ENCODE measurements around the gene SPANXC.
"Not testable (repeated sequence)": the region's sequence is repeated elsewhere in the genome, so short reads cannot be mapped to it uniquely, and the experiment has no call there.

SPANXC gene, protein sequence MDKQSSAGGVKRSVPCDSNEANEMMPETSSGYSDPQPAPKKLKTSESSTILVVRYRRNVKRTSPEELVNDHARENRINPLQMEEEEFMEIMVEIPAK

DNA sequence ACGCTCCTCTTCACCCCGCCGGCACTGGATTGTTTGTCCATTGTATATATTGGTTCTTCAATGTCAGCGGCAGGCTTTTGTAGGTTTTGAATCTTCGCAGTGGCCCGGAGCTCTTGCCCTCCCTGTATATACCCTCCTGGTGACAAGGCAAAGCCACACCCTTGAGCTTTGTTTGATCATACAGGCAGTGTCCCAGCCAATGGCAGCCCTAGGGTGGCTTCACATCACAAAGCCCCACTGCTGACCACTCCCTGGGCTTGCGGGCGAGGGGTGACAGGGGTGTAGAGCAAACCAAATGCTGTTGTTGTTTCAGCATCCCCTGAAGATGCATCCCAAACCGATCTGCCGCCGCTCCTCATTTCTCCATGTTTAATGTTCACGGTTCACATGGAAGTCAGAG, at the start of gene SPANXC:
SPANXC (minus strand) TSS at position 101 of the 400 bp plus-strand sequence; CDS start at position 41, 60 bp downstream.
- DNase-seq (ENCODE audit: low read depth) = not testable (repeated sequence)

DNA sequence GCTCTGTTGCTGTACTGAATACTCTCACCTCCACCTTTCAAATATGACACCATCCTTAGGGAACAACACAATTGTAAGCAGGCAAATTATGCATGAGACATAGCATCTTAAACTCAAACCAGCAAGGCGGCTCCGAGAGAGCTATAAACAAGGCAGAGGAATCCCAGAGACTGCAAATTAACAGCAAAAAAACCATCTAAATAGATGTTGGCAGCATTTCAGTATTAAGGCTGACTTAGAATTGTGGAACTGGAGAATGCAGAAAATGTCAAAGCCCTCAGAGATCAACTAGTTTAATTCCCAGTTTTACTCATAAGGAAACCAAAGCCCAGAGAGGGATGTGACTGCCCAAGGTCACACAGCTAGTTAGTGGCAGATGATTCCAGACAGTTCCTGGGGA, 37.2 kb upstream of the SPANXC start:
- no peak for DNase-seq (ENCODE audit: low read depth)

GRCh38 chrX:141278306-141278705, 36.0 kb upstream of the SPANXC start:
- DNase-seq (ENCODE audit: low read depth) = no peak

DNA sequence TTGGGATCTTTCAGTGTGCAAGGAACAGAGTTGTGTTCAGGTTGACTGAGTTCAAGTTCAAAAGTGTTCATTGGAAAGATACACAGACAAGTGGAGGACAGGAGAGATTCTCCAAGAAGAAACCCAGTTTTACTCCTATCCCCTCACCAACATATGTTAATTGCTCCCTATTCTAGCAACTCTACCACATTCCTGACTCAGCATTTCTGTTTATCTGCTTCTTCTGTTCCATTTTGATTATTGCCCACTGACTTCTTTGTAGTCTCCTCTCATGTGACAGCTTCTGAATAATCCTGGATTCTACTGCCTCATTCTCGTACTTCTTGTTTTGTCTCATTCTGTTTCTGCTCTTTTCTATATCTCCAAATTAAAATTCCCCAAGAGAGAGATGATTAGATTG, 15.8 kb upstream of the SPANXC start:
- no peak for DNase-seq (ENCODE audit: low read depth)

- no peak for DNase-seq (ENCODE audit: low read depth)
These were observed 20.7 kb downstream of the SPANXC start for GRCh38 chrX:141221611-141222010.

DNA sequence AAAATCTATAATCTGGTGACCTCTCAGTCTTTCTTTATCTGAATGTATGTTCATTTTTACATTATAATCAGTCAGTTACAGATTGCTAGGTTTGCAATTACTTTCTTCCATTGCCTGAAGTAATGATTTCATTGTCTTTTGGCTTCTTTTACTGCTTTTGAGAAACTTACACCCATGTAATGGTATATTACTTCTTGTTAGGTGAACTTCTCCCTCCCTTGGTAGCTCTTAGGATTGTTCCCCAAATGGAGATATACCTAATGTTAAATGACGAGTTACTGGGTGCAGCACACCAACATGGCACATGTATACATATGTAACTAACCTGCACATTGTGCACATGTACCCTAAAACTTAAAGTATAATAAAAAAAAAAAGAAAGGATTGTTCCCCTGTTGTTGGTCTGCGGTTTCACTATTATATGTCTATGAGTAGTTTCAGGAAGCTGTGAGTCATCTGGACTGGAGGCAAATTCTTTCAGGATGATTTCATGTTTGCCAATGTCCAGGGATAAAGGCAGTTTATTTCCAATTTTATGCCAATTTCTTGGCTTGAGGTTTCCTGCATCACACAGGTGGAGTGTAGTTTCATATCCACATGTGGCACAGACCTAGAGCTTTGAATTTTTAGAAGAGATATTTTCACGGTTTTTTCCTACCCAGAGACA, 21.8 kb downstream of the SPANXC start:
- no peak for DNase-seq (ENCODE audit: low read depth)

DNA sequence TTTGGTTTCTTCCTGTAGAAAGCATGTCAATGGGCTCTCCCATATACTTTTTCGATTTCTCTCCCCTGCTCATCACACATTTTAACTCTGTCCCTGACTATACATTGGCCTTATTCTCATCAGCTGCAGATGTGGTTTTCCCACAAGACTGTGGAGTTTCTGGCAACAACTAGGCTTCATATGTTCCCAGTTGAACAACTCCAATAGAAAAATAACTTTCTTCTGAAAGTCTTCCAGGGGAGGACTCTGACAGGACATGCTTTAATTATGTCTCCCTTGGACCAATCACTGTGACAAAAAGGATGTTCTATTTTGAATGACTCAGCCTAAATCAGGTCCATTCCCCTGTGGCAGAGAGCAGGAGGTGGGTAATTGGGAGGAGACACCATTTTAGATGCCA, 28.1 kb downstream of the SPANXC start:
- no peak for DNase-seq (ENCODE audit: low read depth)

- DNase-seq (ENCODE audit: low read depth) = no peak
These were observed 40.4 kb downstream of the SPANXC start for GRCh38 chrX:141201962-141202361.
